Tongue (tissue), 2 donors: Measurements from ENCODE around the gene ADGRD1. TPM values are rescaled to one million over a fixed set of nuclear protein-coding genes. Genes with fewer than 3 reads are reported as not detected.
"Not testable (repeated sequence)": the region's sequence is repeated elsewhere in the genome, so short reads cannot be mapped to it uniquely, and the experiment has no call there.

Experiments
- DNase-seq: peaks from one replicate; pipeline ENCODE4 v3.0.0-alpha.2; 2015
- total RNA-seq: library from RNA; depleted of rRNA; stranded (reverse); fragments of >200 nt; gene quantifications from one replicate; pipeline ENCODE4 v1.2.3, GENCODE V29; 2014

ADGRD1 gene
- total RNA-seq, 1 donor from 2014 or later: 16.4 TPM

GRCh38 chr12:130987151-130987931 lies 33.6 kb downstream of the ADGRD1 start:
- no peak for DNase-seq

- DNase-seq: no peak
These were observed 34.6 kb downstream of the ADGRD1 start for GRCh38 chr12:130988261-130988660.

- DNase-seq: no peak
These were observed 35.0 kb downstream of the ADGRD1 start for GRCh38 chr12:130988751-130989150.

GRCh38 chr12:130989391-130989790 lies 35.7 kb downstream of the ADGRD1 start:
- DNase-seq: no peak

GRCh38 chr12:130990034-130990433 lies 36.3 kb downstream of the ADGRD1 start:
- DNase-seq: no peak

- DNase-seq: no peak
These were observed 38.7 kb downstream of the ADGRD1 start for GRCh38 chr12:130992448-130992847.

- no peak for DNase-seq
These were observed 39.4 kb downstream of the ADGRD1 start for GRCh38 chr12:130992979-130993538.

GRCh38 chr12:130993759-130994670 lies 40.3 kb downstream of the ADGRD1 start:
- DNase-seq: no peak

- DNase-seq: no peak
These were observed 41.2 kb downstream of the ADGRD1 start for GRCh38 chr12:130994821-130995375.

GRCh38 chr12:130995386-130995969 lies 41.8 kb downstream of the ADGRD1 start:
- not testable (repeated sequence) for DNase-seq

- DNase-seq: no peak
These were observed 44.4 kb downstream of the ADGRD1 start for GRCh38 chr12:130998136-130998535.

- DNase-seq: no peak
These were observed 46.3 kb downstream of the ADGRD1 start for GRCh38 chr12:131000000-131000486.

- no peak for DNase-seq
These were observed 47.8 kb downstream of the ADGRD1 start for GRCh38 chr12:131001493-131001892.

- DNase-seq: peak; percentile 65
These were observed 48.5 kb downstream of the ADGRD1 start for GRCh38 chr12:131002216-131002631.

- no peak for DNase-seq
These were observed 49.5 kb downstream of the ADGRD1 start for GRCh38 chr12:131003036-131003715.

- DNase-seq: no peak
These were observed 50.0 kb downstream of the ADGRD1 start for GRCh38 chr12:131003716-131004045.

GRCh38 chr12:131004166-131004565 lies 50.5 kb downstream of the ADGRD1 start:
- no peak for DNase-seq

- no peak for DNase-seq
These were observed 51.7 kb downstream of the ADGRD1 start for GRCh38 chr12:131005161-131006035.

- no peak for DNase-seq
These were observed 52.5 kb downstream of the ADGRD1 start for GRCh38 chr12:131006036-131006735.
